Stimulated activated CD4-positive, alpha-beta T cell treated with anti-CD3 and anti-CD28 coated beads, Interleukin-4, amount 100 ng/mL, for 4 hours (primary cell): Measurements from ENCODE around the gene SLC35G3.
"Not testable (repeated sequence)": the region's sequence is repeated elsewhere in the genome, so short reads cannot be mapped to it uniquely, and the experiment has no call there.

ENCODE experiments used
- DNase-seq, 2 experiments: peaks; one replicate each; pipeline ENCODE4 v3.0.0-alpha.2; 2020

The SLC35G3 gene

GRCh38 chr17:35202582-35202981 lies 8.4 kb upstream of the SLC35G3 start:
- DNase-seq = not testable (repeated sequence)

- DNase-seq = not testable (repeated sequence)
Measured at GRCh38 chr17:35195062-35195461, 869 bp upstream of the SLC35G3 start.

GRCh38 chr17:35192708-35193107 lies 1.5 kb downstream of the SLC35G3 start:
- DNase-seq = no peak

DNA sequence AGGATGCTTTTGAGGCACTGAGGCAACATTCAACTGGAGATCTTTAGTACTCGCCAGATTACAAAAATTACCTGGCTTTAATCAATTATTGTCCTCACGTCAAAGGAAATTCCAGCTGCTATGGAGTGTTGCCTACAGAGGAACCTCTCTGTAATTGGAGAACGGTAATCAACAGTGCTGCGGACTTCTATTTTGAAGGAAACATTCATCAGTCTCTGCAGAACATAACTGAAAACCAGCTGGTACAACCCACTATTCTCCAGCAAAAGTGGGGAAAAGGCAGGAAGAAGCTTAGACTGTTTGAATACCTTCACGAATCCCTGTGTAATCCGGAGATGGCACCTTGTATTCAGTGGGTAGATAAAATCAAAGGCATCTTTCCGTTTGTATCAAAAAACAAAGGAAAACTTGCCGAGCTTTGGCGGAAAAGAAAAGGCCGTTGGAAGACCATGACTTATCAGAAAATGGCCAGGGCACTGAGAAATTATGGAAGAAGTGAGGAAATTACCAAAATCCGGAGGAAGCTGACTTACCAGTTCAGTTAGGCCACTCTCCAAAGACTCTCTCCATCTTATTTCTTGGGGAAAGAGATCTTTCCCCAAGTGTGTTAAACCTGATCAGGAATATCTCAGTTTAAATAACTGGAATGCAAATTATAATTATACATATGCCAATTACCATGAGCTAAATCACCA lies 3.0 kb downstream of the SLC35G3 start:
- DNase-seq = no peak

GRCh38 chr17:35189291-35189690 lies 4.9 kb downstream of the SLC35G3 start:
- DNase-seq = no peak

DNA sequence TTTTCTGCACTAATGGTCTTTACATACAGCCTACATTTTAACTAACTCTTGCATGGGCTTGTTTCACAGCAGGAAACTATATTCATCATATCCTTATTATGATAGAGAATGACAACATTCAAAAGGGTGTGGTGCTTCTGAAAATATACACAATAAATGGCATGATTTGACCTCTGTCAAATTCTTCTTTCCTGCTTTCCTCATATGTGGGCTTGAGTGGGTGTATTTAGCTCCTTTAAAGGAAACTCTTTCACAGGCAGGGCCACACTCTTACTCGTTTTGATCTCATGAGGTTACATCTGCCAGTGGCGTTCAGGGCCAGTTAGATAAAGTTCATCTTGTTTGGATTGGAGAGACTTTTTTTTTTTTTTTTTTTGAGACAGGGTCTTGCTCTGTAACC lies 6.1 kb downstream of the SLC35G3 start:
- no peak for DNase-seq

- no peak for DNase-seq
Measured at GRCh38 chr17:35187481-35187880, 6.7 kb downstream of the SLC35G3 start.

DNA sequence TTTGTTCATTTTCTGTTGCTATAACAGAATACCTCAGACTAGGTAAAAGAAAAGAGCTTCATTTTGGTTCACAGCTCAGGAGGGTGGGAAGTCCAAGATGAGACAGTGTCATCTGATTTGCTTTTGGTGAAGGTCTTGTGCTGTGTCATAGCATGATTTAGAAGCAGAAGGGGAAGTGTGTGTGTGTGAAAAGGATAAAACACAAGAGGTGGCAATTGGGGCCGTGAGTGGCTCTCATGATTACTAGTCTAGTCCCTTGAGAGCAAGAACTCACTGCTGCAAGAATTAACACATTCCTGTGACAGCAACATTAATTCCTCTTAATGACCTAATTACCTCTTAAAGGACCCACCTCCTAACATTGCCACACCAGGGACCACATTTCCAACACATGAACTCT lies 8.3 kb downstream of the SLC35G3 start:
- no peak for DNase-seq

- no peak for DNase-seq
Measured at GRCh38 chr17:35184274-35184673, 9.9 kb downstream of the SLC35G3 start.

GRCh38 chr17:35183332-35183731 lies 10.9 kb downstream of the SLC35G3 start:
- DNase-seq = no peak

GRCh38 chr17:35179379-35179778 lies 14.8 kb downstream of the SLC35G3 start:
- DNase-seq = not testable (repeated sequence)

DNA sequence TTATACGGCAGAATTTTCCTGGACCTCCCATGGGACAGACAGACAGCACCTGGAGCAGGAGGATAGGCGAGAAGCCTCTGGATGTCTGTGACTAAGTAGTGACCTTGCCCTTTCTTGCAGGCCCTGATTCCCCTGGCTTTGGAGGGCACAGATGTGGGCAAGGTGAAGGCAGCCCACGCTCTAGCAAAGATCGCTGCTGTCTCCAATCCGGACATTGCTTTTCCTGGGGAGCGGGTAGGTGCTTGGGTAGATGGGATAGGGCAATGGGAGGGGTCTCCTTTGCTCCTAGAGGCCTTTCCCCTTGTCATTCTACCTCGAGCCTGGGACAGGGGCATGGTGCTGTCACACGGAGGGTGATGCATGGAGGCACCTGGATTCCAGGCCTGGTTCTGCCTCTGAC lies 17.3 kb downstream of the SLC35G3 start:
- no peak for DNase-seq

DNA sequence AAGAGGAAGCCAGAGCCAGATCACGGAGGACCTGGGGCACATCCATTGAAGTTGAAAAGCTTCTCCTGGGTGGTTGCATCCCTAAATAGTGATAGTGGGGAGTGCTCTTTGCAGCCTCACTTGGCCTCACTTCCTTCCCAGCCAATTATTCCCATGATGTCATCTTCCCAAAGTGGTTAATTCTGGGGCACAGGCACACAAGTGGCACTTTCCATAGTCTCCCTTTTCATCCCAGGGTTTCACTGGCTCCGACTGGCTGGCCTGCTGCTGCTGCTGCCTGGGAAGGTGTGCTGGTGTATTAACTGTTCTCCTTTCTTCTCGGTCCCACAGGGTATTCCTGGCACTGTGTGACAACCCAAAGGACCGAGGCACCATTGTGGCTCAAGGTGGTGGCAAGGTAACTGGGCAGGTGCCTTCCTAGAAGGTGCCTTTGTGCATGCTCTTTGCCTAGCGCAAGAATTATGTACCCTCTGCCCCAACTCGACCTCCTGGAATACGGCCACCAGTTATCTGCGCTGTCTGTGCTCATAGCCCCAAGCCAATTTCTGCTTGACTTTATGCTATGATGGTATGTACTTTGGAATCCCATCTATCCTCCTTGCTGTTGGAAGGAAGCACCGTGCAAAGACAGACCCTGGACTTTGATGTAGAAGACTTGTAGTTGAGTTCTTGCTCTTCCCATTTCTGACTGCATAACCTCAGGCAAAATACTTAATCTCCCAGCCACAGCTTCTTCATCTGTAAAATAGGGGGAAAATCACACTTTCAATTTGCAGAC lies 18.4 kb downstream of the SLC35G3 start:
- no peak for DNase-seq

- DNase-seq = no peak
Measured at GRCh38 chr17:35174835-35175334, 19.3 kb downstream of the SLC35G3 start.

DNA sequence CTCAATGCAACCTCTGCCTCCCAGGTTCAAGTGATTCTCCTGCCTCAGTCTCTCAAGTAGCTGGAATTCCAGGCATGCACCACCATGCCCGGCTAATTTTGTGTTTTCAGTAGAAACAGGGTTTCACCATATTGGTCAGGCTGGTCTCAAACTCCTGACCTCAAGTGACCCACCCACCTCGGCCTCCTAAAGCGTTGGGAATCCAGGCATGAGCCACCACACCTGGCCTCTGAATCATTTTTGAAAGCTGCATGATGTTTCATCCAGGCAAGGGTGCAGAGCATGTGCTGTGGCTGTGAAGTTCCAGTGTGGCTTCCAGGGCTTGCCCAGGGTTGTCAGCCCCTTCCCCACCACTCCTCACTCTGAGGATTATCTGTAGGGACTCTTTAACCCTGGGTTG lies 21.9 kb downstream of the SLC35G3 start:
- DNase-seq = not testable (repeated sequence)

DNA sequence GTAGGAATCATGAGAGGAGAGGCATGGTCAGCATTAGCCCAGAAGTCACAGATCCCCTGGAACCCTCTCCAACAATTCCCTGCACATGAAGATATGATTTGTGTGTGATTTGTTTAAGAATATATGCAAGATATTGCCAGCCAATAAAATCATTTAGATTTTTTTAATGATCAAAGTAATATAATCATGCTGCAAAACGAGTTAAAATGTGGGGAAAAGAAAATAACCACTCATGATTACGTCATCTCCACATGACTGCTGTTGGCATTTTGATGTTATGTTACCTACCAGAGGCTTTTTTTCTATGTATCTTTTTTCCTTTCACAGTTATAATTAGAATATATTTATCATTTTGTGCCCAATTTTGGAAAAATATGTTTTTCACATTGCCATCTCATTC lies 22.4 kb downstream of the SLC35G3 start:
- no peak for DNase-seq

DNA sequence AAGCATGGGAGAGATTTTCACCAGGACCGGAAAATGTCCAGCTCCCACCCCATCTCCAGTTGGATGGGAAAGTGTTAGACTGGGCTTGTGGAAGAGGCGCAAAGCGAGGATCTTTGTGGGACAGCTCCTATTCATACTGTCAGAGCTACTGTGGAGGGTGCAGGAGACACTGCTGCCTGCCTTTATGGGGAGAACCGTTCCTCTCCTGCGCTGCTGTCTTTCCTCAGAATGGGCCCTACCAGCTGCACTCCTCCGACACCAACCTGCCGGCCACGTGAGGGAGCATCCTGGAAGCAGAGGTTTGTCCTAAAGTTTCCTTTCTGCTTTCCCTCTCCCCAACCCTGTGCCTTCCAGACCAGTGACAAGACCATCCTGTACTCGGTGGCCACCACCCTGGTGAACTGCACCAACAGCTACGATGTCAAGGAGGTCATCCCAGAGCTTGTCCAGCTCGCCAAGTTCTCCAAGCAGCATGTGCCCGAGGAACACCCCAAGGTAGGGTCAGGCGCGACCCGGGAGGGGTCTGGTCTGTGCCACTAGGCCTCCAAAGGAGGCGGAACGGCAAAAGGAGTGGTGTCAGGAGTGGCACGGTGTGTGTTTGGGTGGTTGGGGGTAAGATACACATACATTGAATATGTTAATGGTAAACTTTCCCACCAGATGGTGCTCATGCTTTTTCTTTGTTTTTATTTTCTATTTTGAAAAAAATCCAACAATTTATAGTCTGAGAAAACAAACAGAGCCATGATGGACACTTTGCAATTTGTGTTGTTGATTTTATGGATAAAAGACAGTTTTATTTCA lies 23.0 kb downstream of the SLC35G3 start:
- DNase-seq = no peak

GRCh38 chr17:35169835-35170363 lies 24.3 kb downstream of the SLC35G3 start:
- no peak for DNase-seq

DNA sequence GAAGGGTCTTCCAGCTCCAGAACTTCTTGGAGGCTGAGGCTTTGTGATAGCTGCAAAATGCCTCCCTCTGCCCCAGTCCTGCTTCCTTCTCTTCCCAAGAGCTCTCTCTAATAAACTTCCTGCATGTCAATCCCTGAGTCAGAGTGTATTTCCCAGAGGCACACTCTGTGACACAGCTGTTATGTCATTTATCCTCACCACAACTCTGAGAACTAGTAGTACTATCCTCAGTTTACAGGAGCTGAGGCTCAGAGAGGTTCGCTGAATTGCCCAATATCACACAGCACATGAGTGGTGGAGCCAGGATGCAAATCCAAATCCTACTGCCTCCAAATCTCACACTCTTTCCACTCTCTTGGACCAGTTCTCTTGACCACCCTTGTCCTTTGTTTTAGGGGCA lies 26.5 kb downstream of the SLC35G3 start:
- no peak for DNase-seq

DNA sequence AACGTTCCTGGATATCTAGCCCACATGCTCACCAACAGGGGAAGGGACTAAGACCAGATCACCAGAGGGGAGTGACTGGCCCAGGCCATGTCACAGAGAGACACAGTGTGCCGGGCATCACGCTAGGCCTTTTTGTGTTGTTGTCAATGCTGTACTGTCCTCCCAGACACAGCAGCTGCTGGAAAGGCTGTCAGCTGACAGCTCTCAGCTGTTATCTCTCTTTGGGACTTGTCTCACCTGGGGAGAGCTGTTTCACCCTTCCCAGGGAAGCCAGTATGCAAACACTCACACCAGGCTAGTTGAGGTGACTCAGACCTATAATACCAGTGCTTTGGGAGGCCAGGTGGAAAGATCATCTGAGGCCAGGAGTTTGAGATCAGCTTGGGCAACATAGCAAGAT lies 27.1 kb downstream of the SLC35G3 start:
- DNase-seq = no peak

DNA sequence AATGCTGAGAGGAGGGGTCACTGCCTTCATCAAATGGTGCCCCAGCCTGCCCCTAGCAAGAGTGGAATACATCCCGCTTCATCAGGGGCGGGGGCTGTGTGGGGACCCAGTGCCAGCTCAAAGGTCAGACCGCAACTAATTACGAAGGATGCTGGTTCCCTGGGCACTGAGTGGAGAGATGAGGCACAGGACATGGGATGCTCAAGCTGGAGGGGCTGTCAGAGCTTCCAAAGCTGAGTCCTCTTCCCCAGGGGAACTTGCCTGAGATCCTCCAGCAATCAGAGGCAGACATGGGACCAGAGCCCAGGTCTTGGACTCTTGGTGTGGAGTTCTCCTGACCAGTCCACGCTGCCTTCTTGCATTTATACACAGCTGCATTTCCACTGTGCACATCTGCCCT lies 27.7 kb downstream of the SLC35G3 start:
- DNase-seq = no peak

DNA sequence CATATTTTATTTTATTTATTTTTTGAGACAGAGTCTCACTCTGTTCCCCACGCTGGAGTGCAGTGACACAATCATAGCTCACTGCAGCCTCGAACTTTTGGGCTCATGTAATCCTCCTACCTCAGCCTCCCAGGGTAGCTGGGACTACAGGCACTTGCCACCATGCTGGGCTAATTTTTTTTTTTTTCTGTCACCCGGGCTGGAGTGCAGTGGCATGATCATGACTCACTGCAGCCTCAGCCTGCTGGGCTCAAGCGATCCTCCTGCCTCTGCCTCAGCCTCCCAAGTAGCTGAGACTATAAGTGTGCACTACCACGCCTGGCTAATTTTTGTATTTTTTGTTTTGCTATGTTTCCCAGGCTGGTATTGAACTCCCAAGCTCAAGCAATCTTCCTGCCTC lies 29.5 kb downstream of the SLC35G3 start:
- no peak for DNase-seq

- DNase-seq = no peak
Measured at GRCh38 chr17:35163886-35164285, 30.3 kb downstream of the SLC35G3 start.
